ENCODE results near the gene KCTD16.

GRCh38 chr5:144143625-144144024 is 27.0 kb upstream of the KCTD16 start:
- TF ChIP-seq CTCF (IDR thresholded peaks at IDR 0.05) (no peak), EP300 (IDR thresholded peaks at IDR 0.05) (no peak)

Measured in suprapubic skin (tissue), 3 donors.